HG03066 (cell line): Measurements from ENCODE around the gene MRPL2.
"Not testable (repeated sequence)": the region's sequence is repeated elsewhere in the genome, so short reads cannot be mapped to it uniquely, and the experiment has no call there.

ENCODE experiments used
- ATAC-seq: cut with Tn5 transposase; IDR thresholded peaks from one replicate; pipeline ENCODE4 v1.9.1; 2021; ENCODE audit warnings: low read depth; ENCODE audit not compliant: unreplicated experiment

MRPL2 gene

DNA sequence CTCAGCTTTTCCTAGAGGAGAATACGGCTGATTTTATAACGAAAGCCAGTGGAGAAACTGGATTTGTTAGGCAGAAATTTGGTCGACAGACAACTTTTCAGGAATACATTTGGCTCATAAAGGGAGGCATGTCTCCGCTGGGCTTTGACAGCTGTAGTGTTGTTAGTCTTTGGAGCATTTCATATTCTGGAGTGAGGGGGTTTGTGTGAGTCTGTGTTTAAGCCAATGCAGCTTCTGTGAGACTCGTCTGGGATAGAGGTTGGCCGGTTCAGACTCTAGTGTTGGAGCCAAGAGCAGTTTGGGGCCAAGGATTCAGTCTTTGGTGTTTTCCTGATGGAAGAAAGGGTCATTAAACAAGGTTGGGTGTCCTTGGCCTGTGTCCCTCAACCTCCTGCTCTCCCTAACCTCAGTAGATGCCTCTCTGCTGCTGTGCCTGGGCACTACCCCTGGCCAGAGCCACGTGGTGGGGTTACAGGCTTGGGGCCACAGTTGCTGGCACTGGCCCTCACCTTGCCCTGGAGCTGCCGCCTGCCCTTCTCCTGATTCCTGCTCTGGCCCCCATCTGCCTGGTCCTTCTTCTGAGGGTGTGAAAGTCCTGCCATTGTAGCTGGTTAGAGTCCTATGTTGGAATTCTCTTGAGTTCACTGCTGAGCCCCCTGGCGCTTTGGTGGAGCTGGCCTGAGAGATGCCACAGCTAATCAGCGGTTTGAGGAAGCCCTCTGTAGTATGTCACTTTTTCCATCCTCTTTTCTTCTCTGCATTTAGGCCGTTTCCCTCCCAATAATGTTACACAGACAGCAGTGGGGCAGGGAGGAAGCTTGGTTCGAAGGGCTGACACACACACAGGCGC, 23.8 kb upstream of the MRPL2 start:
- ATAC-seq: no peak

DNA sequence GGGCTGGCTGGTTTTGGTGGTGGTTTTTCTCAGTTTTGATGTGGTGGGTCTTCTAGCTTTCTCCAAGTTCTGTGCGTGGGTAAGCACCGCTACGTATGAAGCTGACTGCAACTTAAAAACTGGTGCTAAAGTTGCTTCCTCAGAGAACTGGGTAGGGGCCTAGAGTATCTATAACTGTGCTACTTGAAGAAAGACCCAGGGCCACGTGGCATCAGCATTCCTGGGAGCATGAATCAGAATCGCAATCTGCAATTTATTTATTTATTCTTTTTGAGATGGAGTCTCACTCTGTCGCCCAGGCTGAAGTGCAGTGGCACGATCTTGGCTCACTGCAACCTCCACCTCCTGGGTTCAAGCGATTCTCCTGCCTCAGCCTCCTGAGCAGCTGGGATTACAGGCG, 22.7 kb upstream of the MRPL2 start:
- not testable (repeated sequence) for ATAC-seq

- ATAC-seq: no peak
Observed at GRCh38 chr6:43081043-43081442, 21.8 kb upstream of the MRPL2 start.

DNA sequence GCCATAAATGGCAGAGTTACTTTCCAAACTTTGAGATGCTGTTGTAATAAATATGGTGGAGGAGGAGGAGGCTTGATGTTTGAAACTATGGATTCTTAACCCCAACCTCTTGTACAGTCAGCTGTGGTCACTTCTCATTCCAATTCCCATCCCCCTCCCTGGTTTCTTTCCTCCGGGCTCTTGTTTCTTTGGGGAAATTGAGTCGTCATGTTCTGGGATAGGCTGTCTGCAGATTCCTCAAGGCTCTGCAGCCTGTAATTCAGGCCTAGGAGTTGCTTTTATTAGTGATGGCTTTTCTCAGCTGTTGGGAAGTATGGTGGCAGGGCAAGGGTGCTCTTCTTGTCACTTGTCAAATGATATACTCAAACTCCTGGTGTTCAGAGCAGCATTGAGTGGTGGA, 19.5 kb upstream of the MRPL2 start:
- ATAC-seq: no peak

DNA sequence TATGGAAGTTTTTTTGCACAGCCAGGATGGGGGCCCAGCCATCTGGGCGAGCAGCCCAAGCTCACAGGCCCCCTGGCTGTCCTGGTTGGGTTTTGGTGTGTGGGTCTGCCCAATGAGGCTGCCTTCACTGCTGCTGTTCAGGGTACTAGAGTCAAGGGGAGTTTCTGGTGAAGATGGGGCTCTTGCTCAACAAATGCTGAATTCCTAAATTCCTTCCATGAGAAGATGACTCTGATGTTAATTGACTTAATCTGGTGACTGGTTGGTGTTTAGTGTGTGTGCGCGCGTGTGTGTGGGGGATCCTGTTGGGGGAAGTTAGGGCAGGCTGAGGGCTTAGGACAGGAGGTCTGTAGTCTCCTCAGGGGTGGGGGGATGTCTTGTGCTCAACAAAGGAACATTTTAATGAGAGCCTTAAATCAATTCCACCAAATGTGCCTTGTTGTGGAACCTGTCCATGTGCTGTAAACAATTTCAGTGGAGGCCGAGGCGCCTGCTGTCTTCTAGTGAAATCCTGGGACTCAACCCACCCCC, 18.8 kb upstream of the MRPL2 start:
- no peak for ATAC-seq

GRCh38 chr6:43077333-43077809, 18.1 kb upstream of the MRPL2 start:
- ATAC-seq: no peak

GRCh38 chr6:43076464-43077332, 17.5 kb upstream of the MRPL2 start:
- no peak for ATAC-seq

- no peak for ATAC-seq
Observed at GRCh38 chr6:43075670-43076463, 16.6 kb upstream of the MRPL2 start, which contains the start of gene PTK7. Gene PTK7 (plus strand): TSS chr6:43076314. CDS start chr6:43076489, 175 bp downstream.

DNA sequence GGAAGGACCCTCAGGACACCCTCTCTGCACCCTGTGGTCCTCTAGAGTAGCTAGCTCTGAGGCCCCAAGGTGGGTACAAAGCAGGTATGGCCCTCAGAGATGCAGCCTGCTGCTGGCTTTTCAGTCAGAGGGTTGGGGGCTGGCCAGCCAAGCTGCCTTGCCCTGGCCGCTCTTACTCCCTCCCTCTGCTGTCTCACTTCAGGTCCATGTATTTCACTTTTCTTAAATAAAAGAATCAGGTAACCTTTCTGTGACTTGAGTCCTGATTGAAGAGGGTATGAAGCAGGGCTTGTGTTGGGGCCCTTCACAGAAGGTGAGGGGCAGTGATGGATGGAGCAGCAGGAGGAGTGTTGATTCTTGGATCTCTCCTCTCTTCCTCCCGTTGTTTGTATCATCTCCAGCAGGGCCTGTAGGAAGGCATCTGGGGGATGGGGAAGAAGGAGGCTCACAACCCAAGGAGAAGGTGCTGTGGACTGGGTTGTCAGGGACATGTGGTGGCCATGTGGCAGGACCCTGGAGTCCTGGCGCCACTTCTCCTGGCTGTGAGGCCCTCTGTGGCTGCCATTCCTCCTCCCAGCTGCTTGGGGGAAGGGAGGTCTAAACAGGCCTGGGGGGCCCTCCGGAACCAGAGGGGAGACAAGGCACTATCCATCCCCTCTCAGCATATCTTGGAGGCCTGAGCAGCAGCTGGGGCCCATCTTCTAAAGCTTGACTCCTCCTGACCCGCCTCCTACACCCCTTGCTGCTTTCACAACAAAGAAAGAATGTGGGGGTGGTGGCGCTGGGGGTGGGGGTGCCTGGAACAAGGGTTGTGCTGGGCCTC, 15.8 kb upstream of the MRPL2 start:
- ATAC-seq: no peak

DNA sequence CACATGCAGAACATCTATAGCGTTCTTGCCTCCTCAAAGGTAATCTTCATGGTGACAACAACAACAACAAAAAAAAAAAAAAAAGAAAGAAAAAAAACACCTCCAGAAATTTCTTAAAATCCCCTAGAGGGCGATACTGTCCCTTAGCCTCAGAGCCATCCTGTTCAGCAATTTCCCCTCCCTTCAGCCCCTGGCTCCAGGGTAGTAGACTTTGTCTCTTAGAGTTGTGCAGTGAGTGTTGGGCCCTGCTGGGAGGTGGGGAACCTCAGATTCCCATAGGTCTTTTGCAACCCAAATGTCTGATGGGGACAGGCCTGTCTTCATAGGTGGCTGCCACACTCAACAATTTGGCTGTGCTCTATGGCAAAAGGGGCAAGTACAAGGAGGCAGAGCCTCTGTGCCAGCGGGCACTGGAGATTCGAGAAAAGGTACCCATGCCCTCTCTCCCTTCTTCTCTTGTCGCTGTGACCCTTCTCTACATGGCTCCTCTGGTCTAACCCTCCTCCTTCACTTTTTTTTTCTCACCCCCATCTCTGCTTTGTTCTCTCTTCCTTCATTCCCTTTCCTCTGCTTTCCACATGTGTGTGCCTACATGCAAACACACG, 10.9 kb upstream of the MRPL2 start:
- ATAC-seq: no peak

DNA sequence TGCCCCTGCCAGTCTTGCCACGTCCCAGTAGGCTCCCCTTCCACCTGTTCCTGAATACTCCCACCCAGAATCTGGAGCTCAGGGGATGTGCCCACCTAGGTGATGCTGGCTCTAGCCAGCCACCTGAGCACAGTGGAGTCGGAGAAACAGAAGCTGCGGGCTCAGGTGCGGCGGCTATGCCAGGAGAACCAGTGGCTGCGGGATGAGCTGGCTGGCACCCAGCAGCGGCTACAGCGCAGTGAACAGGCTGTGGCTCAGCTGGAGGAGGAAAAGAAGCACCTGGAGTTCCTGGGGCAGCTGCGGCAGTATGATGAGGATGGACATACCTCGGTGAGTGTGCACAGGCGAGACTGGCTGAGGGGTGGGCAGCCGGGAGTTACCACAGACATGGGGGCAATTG, 3.6 kb upstream of the MRPL2 start:
- ATAC-seq: no peak

DNA sequence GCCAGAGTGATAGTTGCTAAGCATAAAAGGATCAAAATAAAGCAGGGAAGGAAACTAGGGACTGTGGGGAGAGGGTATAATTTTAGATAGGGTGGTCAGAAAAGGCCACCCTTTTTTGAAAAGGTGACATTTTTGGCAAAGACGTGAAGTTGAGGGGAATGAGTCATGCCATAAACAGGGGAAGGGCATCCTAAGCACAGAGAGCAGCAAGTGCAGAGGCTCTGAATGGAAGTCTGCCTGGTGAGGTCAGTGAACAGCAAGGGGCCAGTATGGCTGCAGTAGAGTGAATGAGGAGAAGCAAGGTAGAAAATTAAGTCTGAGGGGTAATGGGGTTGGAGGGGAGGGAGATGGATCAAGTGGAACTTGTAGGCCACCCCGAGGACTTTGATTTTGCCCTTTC, 2.6 kb upstream of the MRPL2 start:
- no peak for ATAC-seq

DNA sequence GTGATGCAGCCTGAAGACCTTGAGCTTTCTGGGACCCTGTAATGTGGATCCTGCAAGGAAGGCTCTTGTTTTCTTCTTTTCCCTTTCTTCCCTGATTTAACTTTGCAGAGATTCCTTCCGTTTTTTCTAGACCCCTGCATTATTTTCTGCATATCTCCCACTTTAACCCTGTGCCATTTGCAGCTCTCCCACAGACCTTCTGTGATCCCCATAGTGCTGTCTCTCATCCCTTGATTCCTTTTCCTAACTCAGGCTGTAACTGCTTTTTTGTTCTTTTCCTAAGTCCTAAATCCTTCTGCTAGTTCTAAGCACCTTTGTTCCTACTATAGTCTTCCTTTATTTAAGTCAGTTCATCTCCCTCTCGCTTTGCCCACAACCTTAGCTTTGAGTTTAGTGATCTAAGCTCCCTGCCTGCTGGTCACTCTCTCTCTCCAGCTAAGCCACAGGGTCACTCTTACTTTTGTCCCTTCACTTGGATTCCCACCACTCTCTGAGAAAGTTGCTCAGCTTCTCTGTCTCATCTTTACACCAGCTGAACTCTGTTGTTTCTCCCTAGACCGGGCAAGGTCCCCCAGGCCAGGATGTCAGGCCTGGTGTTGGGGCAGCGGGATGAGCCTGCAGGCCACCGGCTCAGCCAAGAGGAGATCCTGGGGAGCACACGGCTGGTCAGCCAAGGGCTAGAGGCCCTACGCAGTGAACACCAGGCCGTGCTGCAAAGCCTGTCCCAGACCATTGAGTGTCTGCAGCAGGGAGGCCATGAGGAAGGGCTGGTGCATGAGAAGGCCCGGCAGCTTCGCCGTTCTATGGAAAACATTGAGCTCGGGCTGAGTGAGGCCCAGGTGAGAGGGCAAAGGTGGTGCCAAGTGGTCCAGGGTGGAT, 1.8 kb upstream of the MRPL2 start:
- ATAC-seq: no peak

- ATAC-seq: no peak
Observed at GRCh38 chr6:43060034-43060754, 960 bp upstream of the MRPL2 start.

- ATAC-seq: no peak
Observed at GRCh38 chr6:43058531-43058930, 703 bp downstream of the MRPL2 start.

GRCh38 chr6:43055966-43056365, 3.3 kb downstream of the MRPL2 start:
- no peak for ATAC-seq

- ATAC-seq: no peak
Observed at GRCh38 chr6:43054206-43054943, 4.9 kb downstream of the MRPL2 start.
